ENCODE results near the gene ZBED5. TPM values are rescaled to one million over a fixed set of nuclear protein-coding genes. Genes with fewer than 3 reads are reported as not detected.
"Not testable (repeated sequence)": the region's sequence is repeated elsewhere in the genome, so short reads cannot be mapped to it uniquely, and the experiment has no call there.

ZBED5 gene
- total RNA-seq, 1 donor from 2014 or later = 120 TPM

DNA sequence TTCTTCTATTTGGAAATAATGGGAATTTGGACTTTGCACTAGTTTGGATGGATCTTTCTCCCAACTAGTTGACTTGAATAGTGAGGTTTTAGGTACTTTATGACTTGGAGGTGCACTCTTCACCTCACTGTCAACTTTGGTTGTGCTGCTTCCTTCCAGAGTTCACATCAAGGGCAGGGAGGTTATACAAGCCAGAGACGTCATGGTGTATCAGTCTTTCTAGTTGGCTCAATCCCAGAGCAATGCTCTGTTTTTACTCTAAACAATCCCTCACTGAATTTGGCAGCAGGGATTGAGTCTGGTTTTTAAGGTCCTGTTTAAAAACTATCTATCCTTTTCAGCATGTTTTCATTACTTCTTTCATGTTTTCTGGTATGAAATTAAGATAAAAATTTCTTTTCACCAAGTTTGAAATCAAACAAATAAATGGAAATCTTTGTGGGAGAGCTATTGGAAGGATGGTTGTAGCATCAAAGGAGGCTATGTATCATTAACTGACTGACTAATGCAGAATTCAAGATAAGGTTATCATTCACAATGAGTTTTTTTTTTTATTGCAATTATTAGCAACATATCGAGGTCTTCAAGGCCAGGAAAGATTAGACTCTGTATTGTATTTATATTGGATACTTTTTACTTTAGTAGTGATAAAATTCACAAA lies 28.0 kb upstream of the ZBED5 start:
- no peak for DNase-seq (ENCODE audit: low spot score in 2 of 2, unreplicated experiment in 2 of 2)
- Mint-ChIP-seq H3K36me3 (peaks cover 41% of the 10 kb centered on the region), H3K27me3 (ENCODE audit: low read depth) (no peaks in the 10 kb centered on the region), H3K4me1 (peaks cover 50% of the 10 kb centered on the region), H3K27ac (peak overlapping the region; percentile 94), H3K4me3 (no peak overlapping the region), H3K9me3 (peaks cover 54% of the 10 kb centered on the region)
- TF ChIP-seq, protein P1, sequence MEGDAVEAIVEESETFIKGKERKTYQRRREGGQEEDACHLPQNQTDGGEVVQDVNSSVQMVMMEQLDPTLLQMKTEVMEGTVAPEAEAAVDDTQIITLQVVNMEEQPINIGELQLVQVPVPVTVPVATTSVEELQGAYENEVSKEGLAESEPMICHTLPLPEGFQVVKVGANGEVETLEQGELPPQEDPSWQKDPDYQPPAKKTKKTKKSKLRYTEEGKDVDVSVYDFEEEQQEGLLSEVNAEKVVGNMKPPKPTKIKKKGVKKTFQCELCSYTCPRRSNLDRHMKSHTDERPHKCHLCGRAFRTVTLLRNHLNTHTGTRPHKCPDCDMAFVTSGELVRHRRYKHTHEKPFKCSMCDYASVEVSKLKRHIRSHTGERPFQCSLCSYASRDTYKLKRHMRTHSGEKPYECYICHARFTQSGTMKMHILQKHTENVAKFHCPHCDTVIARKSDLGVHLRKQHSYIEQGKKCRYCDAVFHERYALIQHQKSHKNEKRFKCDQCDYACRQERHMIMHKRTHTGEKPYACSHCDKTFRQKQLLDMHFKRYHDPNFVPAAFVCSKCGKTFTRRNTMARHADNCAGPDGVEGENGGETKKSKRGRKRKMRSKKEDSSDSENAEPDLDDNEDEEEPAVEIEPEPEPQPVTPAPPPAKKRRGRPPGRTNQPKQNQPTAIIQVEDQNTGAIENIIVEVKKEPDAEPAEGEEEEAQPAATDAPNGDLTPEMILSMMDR (IDR thresholded peaks at IDR 0.05; ENCODE audit: unreplicated experiment) = no peak

DNA sequence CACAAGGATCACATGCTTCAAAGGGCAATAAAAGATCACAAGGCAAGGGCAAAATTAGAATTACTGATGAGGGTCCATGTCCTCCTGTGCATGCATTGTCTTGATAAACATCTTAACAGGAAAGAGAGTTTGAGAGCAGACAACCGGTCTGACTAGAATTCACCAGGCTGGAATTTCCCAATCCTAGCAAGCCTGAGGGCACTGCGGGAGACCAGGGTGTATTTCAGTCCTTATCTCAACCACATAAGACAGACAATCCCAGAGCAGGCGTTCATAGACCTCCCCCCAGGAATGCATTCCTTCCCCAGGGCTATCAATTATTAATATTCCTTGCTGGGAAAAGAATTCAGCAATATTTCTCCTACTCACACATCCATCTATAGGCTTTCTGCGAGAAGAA lies 26.4 kb upstream of the ZBED5 start:
- H3K4me3 Mint-ChIP-seq; H3K27me3 Mint-ChIP-seq (ENCODE audit: low read depth); DNase-seq (ENCODE audit: low spot score in 2 of 2, unreplicated experiment in 2 of 2): not testable (repeated sequence)
- H3K9me3 Mint-ChIP-seq = peaks cover 42% of the 10 kb centered on the region
- H3K36me3 Mint-ChIP-seq = peaks cover 33% of the 10 kb centered on the region
- peak overlapping the region; percentile 86 for H3K27ac Mint-ChIP-seq
- peaks cover 50% of the 10 kb centered on the region for H3K4me1 Mint-ChIP-seq

DNA sequence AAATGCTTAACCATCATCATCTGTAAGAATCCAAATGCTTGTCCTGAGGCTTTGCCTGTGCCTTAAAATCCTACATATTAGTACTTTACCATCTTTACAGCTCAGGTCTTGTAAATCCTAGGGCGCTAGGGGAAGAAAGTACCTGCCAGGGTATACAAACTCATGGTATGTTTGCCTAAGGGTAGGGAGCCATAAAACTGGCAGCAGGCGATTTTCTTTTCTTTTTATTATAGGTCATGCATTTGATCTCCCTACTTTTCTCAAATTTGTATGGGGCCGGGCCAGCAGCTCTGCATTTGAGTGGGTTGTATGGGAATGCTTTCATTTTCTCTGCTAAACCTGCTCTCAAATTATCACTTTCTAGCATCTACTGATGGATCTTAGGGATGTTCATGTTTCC lies 24.0 kb upstream of the ZBED5 start:
- Mint-ChIP-seq H3K4me3 (no peak overlapping the region), H3K4me1 (peaks cover 41% of the 10 kb centered on the region), H3K27ac (no peak overlapping the region), H3K27me3 (ENCODE audit: low read depth) (no peaks in the 10 kb centered on the region), H3K9me3 (peaks cover 41% of the 10 kb centered on the region), H3K36me3 (peaks cover 36% of the 10 kb centered on the region)
- DNase-seq (ENCODE audit: low spot score in 2 of 2, unreplicated experiment in 2 of 2) = no peak
- TF ChIP-seq, protein P1 (IDR thresholded peaks at IDR 0.05; ENCODE audit: unreplicated experiment) = no peak

DNA sequence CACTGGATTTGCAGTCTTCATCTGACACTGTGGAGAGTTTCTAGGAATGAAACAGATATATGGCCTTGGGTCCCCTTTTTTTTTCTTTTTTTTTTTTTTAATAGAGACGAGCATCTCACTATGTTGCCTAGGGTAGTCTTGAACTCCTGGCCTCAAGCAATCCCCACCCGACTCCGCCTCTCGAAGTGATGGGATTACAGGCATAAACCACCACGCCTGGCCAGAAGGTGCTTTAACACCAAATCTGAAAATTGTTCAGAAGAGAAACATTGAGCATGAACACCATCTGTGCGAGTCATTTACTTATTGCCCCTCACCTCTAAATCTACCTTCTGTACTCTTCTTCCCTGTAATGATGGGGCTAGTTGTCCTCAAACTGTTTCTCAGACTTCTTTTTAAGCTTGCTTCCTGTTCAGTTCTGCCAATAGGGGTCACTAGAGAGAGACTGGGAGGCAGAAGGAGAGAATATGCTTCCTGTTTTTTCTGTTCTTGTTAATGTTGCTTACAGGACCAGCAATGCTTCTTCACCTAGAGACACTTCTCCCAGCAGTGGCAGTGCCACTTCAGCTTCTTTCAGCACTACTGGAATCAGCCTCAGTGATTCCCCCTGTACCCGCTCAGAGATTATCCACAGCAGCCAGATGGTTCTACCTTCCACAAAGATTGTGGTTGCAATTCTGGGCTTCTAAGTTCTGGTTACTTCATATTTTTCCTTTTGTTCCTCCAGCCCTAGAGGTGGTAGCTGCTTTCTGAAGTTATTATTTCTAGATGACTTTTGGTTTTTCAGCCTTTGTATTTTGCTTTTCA lies 20.8 kb upstream of the ZBED5 start:
- Mint-ChIP-seq H3K36me3 (peaks cover 40% of the 10 kb centered on the region), H3K27me3 (ENCODE audit: low read depth) (no peaks in the 10 kb centered on the region), H3K9me3 (peaks cover 49% of the 10 kb centered on the region), H3K27ac (peak overlapping the region; percentile 40), H3K4me1 (peaks cover 18% of the 10 kb centered on the region), H3K4me3 (no peak overlapping the region)
- TF ChIP-seq, protein P1 (IDR thresholded peaks at IDR 0.05; ENCODE audit: unreplicated experiment) = peak; percentile 19
- DNase-seq (ENCODE audit: low spot score in 2 of 2, unreplicated experiment in 2 of 2) = no peak

DNA sequence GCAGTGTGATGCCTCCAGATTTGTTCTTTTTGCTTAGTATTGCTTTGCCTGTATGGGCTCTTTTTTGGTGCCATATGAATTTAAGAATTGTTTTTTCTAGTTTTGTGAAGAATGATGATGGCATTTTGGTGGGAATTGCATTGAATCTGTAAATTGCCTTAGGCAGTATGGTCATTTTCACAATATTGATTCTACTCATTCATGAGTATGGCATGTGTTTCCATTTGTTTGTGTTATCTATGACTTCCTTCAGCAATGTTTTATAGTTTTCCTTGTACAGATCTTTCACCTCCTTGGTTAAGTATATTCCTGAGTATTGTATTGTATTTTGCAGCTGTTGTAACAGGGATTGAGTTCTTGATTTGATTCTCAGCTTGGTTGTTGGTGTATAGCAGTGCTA lies 18.3 kb upstream of the ZBED5 start:
- TF ChIP-seq, protein P1 (IDR thresholded peaks at IDR 0.05; ENCODE audit: unreplicated experiment) = no peak
- Mint-ChIP-seq H3K27me3 (ENCODE audit: low read depth) (no peaks in the 10 kb centered on the region), H3K27ac (peak overlapping the region; percentile 55), H3K4me1 (peaks cover 12% of the 10 kb centered on the region), H3K4me3 (no peak overlapping the region), H3K9me3 (peaks cover 54% of the 10 kb centered on the region), H3K36me3 (peaks cover 53% of the 10 kb centered on the region)
- no peak for DNase-seq (ENCODE audit: low spot score in 2 of 2, unreplicated experiment in 2 of 2)

DNA sequence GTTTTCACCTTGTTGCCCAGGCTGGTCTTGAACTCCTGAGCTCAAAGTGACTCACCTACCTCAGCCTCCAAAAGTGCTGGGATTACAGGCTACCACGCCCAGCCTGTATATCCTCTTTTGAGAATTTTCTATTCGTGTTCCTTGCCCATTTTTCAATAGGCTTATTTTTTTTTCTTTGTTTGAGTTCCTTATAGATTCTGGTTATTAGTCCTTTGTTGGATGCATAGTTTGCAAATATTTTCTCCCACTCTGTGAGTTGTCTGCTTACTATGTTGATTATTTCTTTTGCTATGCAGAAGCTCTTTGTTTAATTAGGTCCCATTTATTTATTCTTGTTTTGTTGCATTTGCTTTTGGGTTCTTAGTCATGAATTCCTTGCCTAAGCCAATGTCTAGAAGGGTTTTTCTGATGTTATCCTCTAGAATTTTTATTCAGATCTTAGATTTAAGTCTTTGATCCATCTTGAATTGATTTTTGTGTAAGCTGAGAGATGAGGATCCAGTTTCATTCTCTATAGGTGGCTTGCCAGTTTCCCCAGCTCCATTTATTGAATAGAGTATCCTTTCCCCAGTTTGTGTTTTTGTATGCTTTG lies 17.7 kb upstream of the ZBED5 start:
- Mint-ChIP-seq H3K4me3 (no peak overlapping the region), H3K36me3 (peaks cover 55% of the 10 kb centered on the region), H3K4me1 (peaks cover 10% of the 10 kb centered on the region), H3K27me3 (ENCODE audit: low read depth) (no peaks in the 10 kb centered on the region), H3K9me3 (peaks cover 51% of the 10 kb centered on the region), H3K27ac (no peak overlapping the region)
- TF ChIP-seq, protein P1 (IDR thresholded peaks at IDR 0.05; ENCODE audit: unreplicated experiment) = no peak
- DNase-seq (ENCODE audit: low spot score in 2 of 2, unreplicated experiment in 2 of 2) = no peak
